Measurements from ENCODE around the gene PRKCZ.

- no peak for TF ChIP-seq EZH2 (IDR thresholded peaks at IDR 0.05; ENCODE audit: insufficient read depth, poor library complexity, severe bottlenecking)
- TF ChIP-seq EZH2phosphoT487 (IDR thresholded peaks at IDR 0.05; ENCODE audit: insufficient read depth, low read depth) = no peak
Observed at GRCh38 chr1:2023187-2023586, 27.0 kb upstream of the PRKCZ start.

Data from GM23248 (cell line).